HG02885 (cell line): ENCODE measurements around the gene DUX4.
"Not testable (repeated sequence)": the region's sequence is repeated elsewhere in the genome, so short reads cannot be mapped to it uniquely, and the experiment has no call there.

ENCODE experiments used
- ATAC-seq: cut with Tn5 transposase; IDR thresholded peaks from one replicate; pipeline ENCODE4 v1.9.1; 2021; ENCODE audit warnings: mild to moderate bottlenecking; ENCODE audit not compliant: unreplicated experiment, poor library complexity

The DUX4 gene

GRCh38 chr4:190173428-190173827 lies at the start of gene DUX4:
DUX4 (plus strand) TSS chr4:190173774; CDS start chr4:190173774, 0 bp downstream.
- not testable (repeated sequence) for ATAC-seq

GRCh38 chr4:190175436-190175835 lies 1.9 kb downstream of the DUX4 start:
- not testable (repeated sequence) for ATAC-seq

GRCh38 chr4:190177727-190178605 lies 4.4 kb downstream of the DUX4 start:
- ATAC-seq, result peak; percentile 40

GRCh38 chr4:190178606-190178990 lies 5.0 kb downstream of the DUX4 start:
- peak; percentile 10 for ATAC-seq

GRCh38 chr4:190179030-190179739 lies 5.6 kb downstream of the DUX4 start:
- peak; percentile 56 for ATAC-seq

GRCh38 chr4:190179740-190180094 lies 6.1 kb downstream of the DUX4 start:
- not testable (repeated sequence) for ATAC-seq

GRCh38 chr4:190180947-190181346 lies 7.4 kb downstream of the DUX4 start:
- ATAC-seq, result not testable (repeated sequence)

- ATAC-seq, result not testable (repeated sequence)
Measured at GRCh38 chr4:190181481-190182100, 8.0 kb downstream of the DUX4 start.

GRCh38 chr4:190203510-190203909 lies 29.9 kb downstream of the DUX4 start:
- not testable (repeated sequence) for ATAC-seq
